Naive thymus-derived CD4-positive, alpha-beta T cell (primary cell): Measurements from ENCODE around the gene PKIB. TPM values are rescaled to one million over a fixed set of nuclear protein-coding genes. Genes with fewer than 3 reads are reported as not detected.

Experiments used
- ATAC-seq: fragments of 150-1000 bp; cut with Tn5 transposase; 2 replicates; pipeline ENCODE4 v1.10.0; 2021; ENCODE audit warnings: mild to moderate bottlenecking, moderate library complexity
- CTCF ChIA-PET: fragments of 350-600 bp; sonication (Branson Sonifier 250); formaldehyde crosslinking; loops from one replicate; lab custom pipeline; 2021; ENCODE audit warnings: antibody characterized with exemption; lab: Charles Lee
- POLR2A ChIA-PET: fragments of 350-600 bp; sonication (Branson Sonifier 250); formaldehyde crosslinking; loops from one replicate; lab custom pipeline; 2021; ENCODE audit warnings: antibody characterized with exemption, inconsistent platforms; lab: Charles Lee
- DNase-seq, 9 donors: peaks; one replicate each; pipeline versions ENCODE4 v3.0.0 to v3.0.0-alpha.2; 2020 to 2022; ENCODE audit warnings: mixed read lengths in 1 of 9
- H3K27ac ChIP-seq: one replicate; pipeline ENCODE4 v1.7.0; 2013; ENCODE audit warnings: mild to moderate bottlenecking, low read depth, low read length, moderate library complexity
- H3K27me3 ChIP-seq, 2 donors: one replicate each; pipeline ENCODE4 v1.7.0; 2013; ENCODE audit warnings: low read length in 2 of 2, mild to moderate bottlenecking in 2 of 2, moderate library complexity in 2 of 2; ENCODE audit not compliant: control insufficient read depth in 2 of 2, insufficient read depth in 2 of 2
- H3K36me3 ChIP-seq, 3 experiments: 1 replicate in 2 of 3; 2 replicates in 1 of 3; pipeline ENCODE4 v1.7.0; 2013; ENCODE audit warnings: low read length in 3 of 3, mild to moderate bottlenecking in 3 of 3, moderate library complexity in 1 of 3; ENCODE audit not compliant: insufficient read depth in 3 of 3, control insufficient read depth in 2 of 3
- H3K4me1 ChIP-seq, 2 donors: one replicate each; pipeline ENCODE4 v1.7.0; 2013; ENCODE audit warnings: low read length in 2 of 2, mild to moderate bottlenecking in 2 of 2, moderate library complexity in 1 of 2; ENCODE audit not compliant: control insufficient read depth in 2 of 2, insufficient read depth in 2 of 2
- H3K4me3 ChIP-seq: 2 replicates; pipeline ENCODE4 v1.7.0; 2013; ENCODE audit warnings: mild to moderate bottlenecking, low read length
- H3K9me3 ChIP-seq, 3 experiments: 1 replicate in 2 of 3; 2 replicates in 1 of 3; pipeline ENCODE4 v1.7.0; 2013; ENCODE audit warnings: low read length in 3 of 3; ENCODE audit not compliant: control insufficient read depth in 2 of 3
- H3K27ac Mint-ChIP-seq, 9 donors: one replicate each; pipeline ENCODE4 v1.8.0; 2020 to 2022; ENCODE audit warnings: mixed read lengths in 9 of 9, mild to moderate bottlenecking in 8 of 9, moderate library complexity in 5 of 9, inconsistent platforms in 2 of 9
- H3K27me3 Mint-ChIP-seq, 5 donors: one replicate each; pipeline ENCODE4 v1.8.0; 2021 to 2022; ENCODE audit warnings: mixed read lengths in 5 of 5, mild to moderate bottlenecking in 1 of 5
- H3K36me3 Mint-ChIP-seq, 5 donors: one replicate each; pipeline ENCODE4 v1.8.0; 2020 to 2022; ENCODE audit warnings: mixed read lengths in 5 of 5, mild to moderate bottlenecking in 3 of 5, inconsistent platforms in 1 of 5
- H3K4me1 Mint-ChIP-seq, 7 donors: one replicate each; pipeline ENCODE4 v1.8.0; 2020 to 2022; ENCODE audit warnings: mixed read lengths in 7 of 7, mild to moderate bottlenecking in 3 of 7, inconsistent platforms in 1 of 7
- H3K4me3 Mint-ChIP-seq, 10 donors: one replicate each; pipeline ENCODE4 v1.8.0; 2020 to 2022; ENCODE audit warnings: mild to moderate bottlenecking in 10 of 10, mixed read lengths in 10 of 10, moderate library complexity in 6 of 10, inconsistent platforms in 2 of 10
- H3K9me3 Mint-ChIP-seq, 11 donors: one replicate each; pipeline ENCODE4 v1.8.0; 2020 to 2022; ENCODE audit warnings: mixed read lengths in 11 of 11, mild to moderate bottlenecking in 4 of 11, inconsistent platforms in 1 of 11, moderate library complexity in 1 of 11
- intact Hi-C, 2 donors: fragments of 100-400 bp; cut with micrococcal nuclease; formaldehyde crosslinking; loops; one replicate each; pipeline ENCODE4 v1.15.1; 2023
- polyA plus RNA-seq, 2 donors: library from polyadenylated mRNA; unstranded; fragments of 300-500 nt; fragmentation: Illumina TruSeq; gene quantifications; one replicate each; pipeline ENCODE4 v1.2.3, GENCODE V29; 2021
- total RNA-seq, 6 experiments: library from RNA in 5 of 6; stranded (reverse) in 5 of 6; gene quantifications; 1 replicate in 5 of 6; 2 replicates in 1 of 6; pipeline ENCODE4 v1.2.3 and lab custom pipeline; 2021 to 2026

PKIB gene
- total and polyA plus RNA-seq, 7 experiments from 2014 or later = 0.86 to 1.5 (median 0.92) TPM; not detected in 1

- Histone ChIP-seq H3K4me3 (no peak overlapping the region), H3K9me3 (no peaks in the 10 kb centered on the region), H3K36me3 (no peaks in the 10 kb centered on the region), H3K27ac (no peak overlapping the region), H3K27me3 (no peaks in the 10 kb centered on the region), H3K4me1 (no peaks in the 10 kb centered on the region)
- no peaks in the 10 kb centered on the region for H3K9me3 Mint-ChIP-seq
- POLR2A ChIA-PET = no interaction called here
- no peaks in the 10 kb centered on the region for H3K36me3 Mint-ChIP-seq
- no peak overlapping the region for H3K4me3 Mint-ChIP-seq
- intact Hi-C loops = no loop called here
- H3K27me3 Mint-ChIP-seq = peaks cover 0 to 6% (median 0%) of the 10 kb centered on the region in 5 donors
- no peak overlapping the region for H3K27ac Mint-ChIP-seq
- CTCF ChIA-PET = no interaction called here
- DNase-seq (no peak), ATAC-seq (no peak)
- no peaks in the 10 kb centered on the region for H3K4me1 Mint-ChIP-seq
Measured at GRCh38 chr6:122647765-122648164, 37.6 kb downstream of the PKIB start.

DNA sequence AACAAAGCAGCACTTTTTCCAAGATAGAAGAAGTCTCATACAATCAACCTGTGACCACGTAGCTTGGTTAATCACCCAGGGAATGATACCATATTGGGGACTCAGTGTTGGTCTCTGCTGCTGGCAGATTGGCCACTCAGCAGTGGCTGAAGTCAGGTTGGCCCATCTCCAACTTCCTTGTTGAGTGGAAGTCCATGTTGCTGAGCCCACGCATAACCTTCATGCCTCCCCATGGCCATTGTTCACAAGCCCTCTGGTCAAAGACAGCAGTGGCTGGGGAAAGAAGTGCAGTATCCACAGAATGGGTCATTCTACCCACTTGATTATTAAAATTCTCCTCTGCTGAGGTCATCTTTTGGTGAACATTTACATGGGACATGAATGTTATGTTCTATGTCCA lies 38.5 kb downstream of the PKIB start:
- Histone ChIP-seq H3K27me3 (no peaks in the 10 kb centered on the region), H3K27ac (no peak overlapping the region), H3K4me1 (no peaks in the 10 kb centered on the region), H3K36me3 (no peaks in the 10 kb centered on the region), H3K9me3 (no peaks in the 10 kb centered on the region), H3K4me3 (no peak overlapping the region)
- ChIA-PET POLR2A (no interaction called here), CTCF (no interaction called here)
- Mint-ChIP-seq H3K9me3 (no peaks in the 10 kb centered on the region), H3K4me3 (no peak overlapping the region), H3K27ac (no peak overlapping the region), H3K36me3 (no peaks in the 10 kb centered on the region), H3K4me1 (no peaks in the 10 kb centered on the region), H3K27me3 (peaks cover 0 to 11% (median 0%) of the 10 kb centered on the region in 5 donors)
- intact Hi-C loops = no loop called here
- DNase-seq (no peak), ATAC-seq (no peak)

- no peaks in the 10 kb centered on the region for H3K4me1 Mint-ChIP-seq
- H3K36me3 Mint-ChIP-seq = no peaks in the 10 kb centered on the region
- peaks cover 0 to 11% (median 0%) of the 10 kb centered on the region in 5 donors for H3K27me3 Mint-ChIP-seq
- H3K27ac Mint-ChIP-seq = no peak overlapping the region
- Histone ChIP-seq H3K27ac (no peak overlapping the region), H3K4me3 (no peak overlapping the region), H3K27me3 (no peaks in the 10 kb centered on the region), H3K4me1 (no peaks in the 10 kb centered on the region), H3K36me3 (no peaks in the 10 kb centered on the region), H3K9me3 (no peaks in the 10 kb centered on the region)
- no peak for ATAC-seq
- no peak overlapping the region for H3K4me3 Mint-ChIP-seq
- CTCF ChIA-PET = no interaction called here
- POLR2A ChIA-PET = no interaction called here
- intact Hi-C loops = no loop called here
- no peak for DNase-seq
- H3K9me3 Mint-ChIP-seq = no peaks in the 10 kb centered on the region
Measured at GRCh38 chr6:122649701-122650100, 39.5 kb downstream of the PKIB start.

- Histone ChIP-seq H3K27ac (no peak overlapping the region), H3K36me3 (no peaks in the 10 kb centered on the region), H3K9me3 (no peaks in the 10 kb centered on the region), H3K4me3 (no peak overlapping the region), H3K4me1 (no peaks in the 10 kb centered on the region), H3K27me3 (no peaks in the 10 kb centered on the region)
- no peak for DNase-seq
- intact Hi-C loops = no loop called here
- no peak for ATAC-seq
- Mint-ChIP-seq H3K36me3 (no peaks in the 10 kb centered on the region), H3K9me3 (no peaks in the 10 kb centered on the region), H3K4me1 (no peaks in the 10 kb centered on the region), H3K4me3 (no peak overlapping the region), H3K27me3 (peaks cover 0 to 11% (median 0%) of the 10 kb centered on the region in 5 donors), H3K27ac (no peak overlapping the region)
- CTCF ChIA-PET = no interaction called here
- POLR2A ChIA-PET = no interaction called here
Measured at GRCh38 chr6:122650403-122650802, 40.2 kb downstream of the PKIB start.

DNA sequence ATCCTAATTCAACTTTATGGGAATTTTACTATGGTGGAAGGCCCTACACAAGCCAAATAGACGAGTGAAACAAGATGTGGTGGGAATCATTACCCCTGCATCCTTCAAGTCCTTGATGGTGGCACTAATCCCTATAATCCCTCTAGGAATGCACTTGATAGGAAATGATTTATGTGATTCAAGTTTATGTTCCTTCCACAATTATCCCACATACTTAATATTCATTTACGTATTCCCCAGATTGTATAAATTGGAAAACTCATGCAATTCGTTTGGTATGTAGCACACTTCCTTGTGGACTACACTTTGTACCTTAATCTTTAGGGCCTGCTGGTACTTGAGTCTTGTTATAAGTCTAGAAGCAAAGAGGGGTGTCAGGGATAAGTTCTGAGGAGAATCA lies 40.8 kb downstream of the PKIB start:
- Histone ChIP-seq H3K27me3 (no peaks in the 10 kb centered on the region), H3K4me1 (no peaks in the 10 kb centered on the region), H3K9me3 (no peaks in the 10 kb centered on the region), H3K4me3 (no peak overlapping the region), H3K27ac (no peak overlapping the region), H3K36me3 (no peaks in the 10 kb centered on the region)
- ChIA-PET CTCF (no interaction called here), POLR2A (no interaction called here)
- Mint-ChIP-seq H3K4me1 (no peaks in the 10 kb centered on the region), H3K4me3 (no peak overlapping the region), H3K9me3 (no peaks in the 10 kb centered on the region), H3K27ac (no peak overlapping the region), H3K36me3 (no peaks in the 10 kb centered on the region), H3K27me3 (peaks cover 0 to 11% (median 0%) of the 10 kb centered on the region in 5 donors)
- intact Hi-C loops = no loop called here
- no peak for ATAC-seq
- DNase-seq = no peak

GRCh38 chr6:122651604-122652003 lies 41.4 kb downstream of the PKIB start:
- CTCF ChIA-PET = no interaction called here
- no peaks in the 10 kb centered on the region for H3K9me3 Mint-ChIP-seq
- intact Hi-C loops = no loop called here

DNA sequence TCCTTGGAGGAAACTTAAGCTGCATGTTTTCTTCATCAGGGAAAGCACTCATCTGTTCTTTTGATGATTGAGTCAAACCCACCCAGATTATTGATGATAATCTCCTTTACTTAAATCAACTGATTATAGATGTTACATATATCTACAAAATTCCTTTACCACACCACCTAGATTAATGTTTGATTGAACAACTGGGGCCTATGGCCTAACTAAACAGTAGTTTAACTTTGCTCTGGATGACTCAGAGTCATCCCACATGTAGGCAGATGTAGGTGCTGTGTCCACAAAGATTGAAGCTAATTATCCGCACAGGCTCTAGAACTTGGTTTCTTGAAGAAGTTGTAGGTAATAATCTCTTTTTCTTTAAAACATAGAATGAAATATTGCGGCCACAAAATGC lies 42.2 kb downstream of the PKIB start:
- H3K9me3 Mint-ChIP-seq = no peaks in the 10 kb centered on the region
- peaks cover 0 to 11% (median 0%) of the 10 kb centered on the region in 5 donors for H3K27me3 Mint-ChIP-seq
- ChIA-PET CTCF (no interaction called here), POLR2A (no interaction called here)
- no peaks in the 10 kb centered on the region for H3K4me1 ChIP-seq
- ATAC-seq (no peak), DNase-seq (no peak)
- no peaks in the 10 kb centered on the region for H3K9me3 ChIP-seq
- intact Hi-C loops = no loop called here
- H3K4me3 Mint-ChIP-seq = no peak overlapping the region
- no peaks in the 10 kb centered on the region for H3K36me3 ChIP-seq
- H3K27ac ChIP-seq = no peak overlapping the region
- no peaks in the 10 kb centered on the region for H3K36me3 Mint-ChIP-seq
- H3K27me3 ChIP-seq = no peaks in the 10 kb centered on the region
- no peak overlapping the region for H3K4me3 ChIP-seq
- no peaks in the 10 kb centered on the region for H3K4me1 Mint-ChIP-seq
- no peak overlapping the region for H3K27ac Mint-ChIP-seq

More at GRCh38 chr6:122651604-122652003, 41.4 kb downstream of the PKIB start:
- Mint-ChIP-seq H3K4me1 (no peaks in the 10 kb centered on the region), H3K36me3 (no peaks in the 10 kb centered on the region), H3K4me3 (no peak overlapping the region), H3K27ac (no peak overlapping the region), H3K27me3 (peaks cover 0 to 11% (median 0%) of the 10 kb centered on the region in 5 donors)
- Histone ChIP-seq H3K4me3 (no peak overlapping the region), H3K4me1 (no peaks in the 10 kb centered on the region), H3K9me3 (no peaks in the 10 kb centered on the region), H3K36me3 (no peaks in the 10 kb centered on the region), H3K27ac (no peak overlapping the region), H3K27me3 (no peaks in the 10 kb centered on the region)
- POLR2A ChIA-PET = no interaction called here
- ATAC-seq = no peak
- DNase-seq = no peak
